Ectodermal cell (in vitro differentiated cells): ENCODE data around the gene TMEM269.

Source experiments
- H3K27ac ChIP-seq: 2 replicates; pipeline ENCODE4 v1.7.0; 2013; ENCODE audit warnings: mild to moderate bottlenecking, low read depth, low read length; ENCODE audit not compliant: insufficient read depth, poor library complexity, severe bottlenecking
- H3K27me3 ChIP-seq: 2 replicates; pipeline ENCODE4 v1.7.0; 2013; ENCODE audit warnings: mild to moderate bottlenecking, low read length; ENCODE audit not compliant: insufficient read depth, control insufficient read depth, poor library complexity, severe bottlenecking
- H3K36me3 ChIP-seq: one replicate; pipeline ENCODE4 v1.7.0; 2013; ENCODE audit warnings: low read length; ENCODE audit not compliant: control insufficient read depth, insufficient read depth
- H3K4me1 ChIP-seq: one replicate; pipeline ENCODE4 v1.7.0; 2013; ENCODE audit warnings: low read length; ENCODE audit not compliant: control insufficient read depth, insufficient read depth
- H3K4me3 ChIP-seq: 2 replicates; pipeline ENCODE4 v1.7.0; 2013; ENCODE audit warnings: low read depth, low read length, control low read depth; ENCODE audit not compliant: insufficient read depth
- H3K9me3 ChIP-seq: 2 replicates; pipeline ENCODE4 v1.7.0; 2013; ENCODE audit warnings: mild to moderate bottlenecking, low read length, moderate library complexity; ENCODE audit not compliant: control insufficient read depth
- WGBS, 2 experiments: methylation state at CpG; one replicate each; pipeline ENCODE4 v1.1.7; 2013; ENCODE audit warnings: missing lambda C conversion rate in 2 of 2; 5-methylcytosine and 5-hydroxymethylcytosine counted together

TMEM269 gene

DNA sequence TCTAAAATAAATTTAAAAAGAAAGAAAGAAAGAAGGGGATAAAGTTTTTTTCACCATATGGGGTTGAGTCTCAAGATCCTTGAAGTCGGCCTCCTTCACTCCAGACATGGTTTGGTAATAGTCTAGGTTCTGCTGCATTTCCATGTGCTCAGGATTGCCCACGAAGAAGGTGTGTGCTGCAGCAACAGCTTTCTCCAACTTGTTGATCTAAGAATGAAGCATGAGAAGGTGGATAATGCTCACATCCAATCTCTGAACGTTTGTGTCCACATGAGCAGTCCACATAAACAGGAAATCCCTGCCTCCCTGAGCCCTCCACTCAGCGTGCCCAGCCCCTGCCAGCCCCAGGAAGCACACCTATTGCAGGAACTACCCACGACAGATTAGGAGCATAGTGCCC lies 22.5 kb upstream of the TMEM269 start:
- Histone ChIP-seq H3K9me3 (no peaks in the 10 kb centered on the region), H3K4me3 (no peak overlapping the region), H3K36me3 (peaks cover 14% of the 10 kb centered on the region), H3K27ac (no peak overlapping the region), H3K4me1 (peaks cover 6% of the 10 kb centered on the region), H3K27me3 (no peaks in the 10 kb centered on the region)
- WGBS, 2 experiments: 95% methylated on average over 5 of the region's 5 CpGs

DNA sequence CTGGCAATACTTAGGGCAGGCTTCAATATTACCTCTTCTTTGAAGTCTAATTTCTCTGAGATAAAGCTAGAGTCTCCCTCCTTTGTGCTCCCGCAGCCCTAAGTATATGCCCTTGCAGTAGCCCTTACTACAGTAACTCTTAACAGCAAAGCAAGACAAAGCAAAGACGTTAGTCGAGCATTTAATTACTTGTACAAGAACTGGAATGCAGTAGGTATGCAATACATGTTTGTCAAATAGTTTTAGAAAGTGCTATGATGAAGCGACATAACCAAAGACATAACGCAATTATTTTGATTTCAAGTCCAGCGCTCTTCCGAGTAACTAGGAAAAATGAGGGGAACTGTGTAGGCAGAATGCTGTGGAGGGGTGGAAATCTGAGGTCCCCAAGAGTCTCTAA lies 19.5 kb upstream of the TMEM269 start:
- Histone ChIP-seq H3K27me3 (no peaks in the 10 kb centered on the region), H3K4me3 (peak overlapping the region; percentile 99), H3K36me3 (no peaks in the 10 kb centered on the region), H3K9me3 (no peaks in the 10 kb centered on the region), H3K27ac (no peak overlapping the region), H3K4me1 (peaks cover 11% of the 10 kb centered on the region)
- WGBS, 2 experiments: 42 to 46% methylated on average over 7 of the region's 7 CpGs

DNA sequence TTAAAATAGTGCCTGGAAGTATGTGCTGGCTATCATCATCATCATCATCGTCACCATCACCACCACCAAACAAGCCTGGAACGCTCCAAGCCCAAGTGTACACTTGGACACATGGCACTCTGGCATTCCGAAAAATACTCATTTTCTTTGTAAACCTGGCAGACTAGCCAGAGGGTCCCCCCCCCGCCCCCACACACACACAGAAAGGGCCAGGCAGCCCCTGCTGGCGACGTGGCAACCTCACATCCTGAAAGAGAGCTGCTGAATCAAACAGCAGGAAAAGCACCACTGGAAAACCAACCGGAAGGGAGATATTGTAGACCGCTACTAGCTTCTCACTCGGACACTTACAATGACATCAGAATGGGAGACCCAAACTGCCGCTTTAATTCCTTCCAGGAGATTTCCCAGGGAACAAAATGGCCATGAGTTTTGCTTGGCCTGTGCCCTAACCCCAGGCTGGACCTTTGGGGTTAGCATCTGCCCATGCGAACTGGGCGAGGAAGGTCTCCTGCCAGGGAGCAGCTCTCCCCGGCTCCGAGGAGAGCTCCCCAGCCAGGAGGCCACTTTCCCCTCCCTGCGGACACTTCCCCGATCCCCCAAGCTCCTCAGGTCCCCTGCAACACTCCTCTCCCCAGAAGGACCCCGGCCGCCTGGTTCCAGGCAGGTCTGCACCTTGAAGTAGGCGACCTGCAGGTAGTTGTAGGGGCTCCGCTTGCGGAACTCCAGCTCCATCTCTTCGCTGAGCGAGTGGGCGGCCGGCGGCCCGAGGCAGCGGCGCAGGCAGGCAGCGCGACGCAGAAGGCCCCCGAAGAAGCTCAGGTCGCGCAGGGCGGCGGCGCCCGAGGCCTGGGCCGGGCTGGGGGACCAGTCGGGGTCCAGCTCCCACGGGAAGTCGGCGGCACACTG lies 18.7 kb upstream of the TMEM269 start:
- Histone ChIP-seq H3K27ac (peak overlapping the region; percentile 56), H3K36me3 (no peaks in the 10 kb centered on the region), H3K9me3 (no peaks in the 10 kb centered on the region), H3K4me1 (peaks cover 11% of the 10 kb centered on the region), H3K27me3 (no peaks in the 10 kb centered on the region), H3K4me3 (peak overlapping the region; percentile 99)
- 1% methylated on average over 43 of the region's 44 CpGs for WGBS, 2 experiments

DNA sequence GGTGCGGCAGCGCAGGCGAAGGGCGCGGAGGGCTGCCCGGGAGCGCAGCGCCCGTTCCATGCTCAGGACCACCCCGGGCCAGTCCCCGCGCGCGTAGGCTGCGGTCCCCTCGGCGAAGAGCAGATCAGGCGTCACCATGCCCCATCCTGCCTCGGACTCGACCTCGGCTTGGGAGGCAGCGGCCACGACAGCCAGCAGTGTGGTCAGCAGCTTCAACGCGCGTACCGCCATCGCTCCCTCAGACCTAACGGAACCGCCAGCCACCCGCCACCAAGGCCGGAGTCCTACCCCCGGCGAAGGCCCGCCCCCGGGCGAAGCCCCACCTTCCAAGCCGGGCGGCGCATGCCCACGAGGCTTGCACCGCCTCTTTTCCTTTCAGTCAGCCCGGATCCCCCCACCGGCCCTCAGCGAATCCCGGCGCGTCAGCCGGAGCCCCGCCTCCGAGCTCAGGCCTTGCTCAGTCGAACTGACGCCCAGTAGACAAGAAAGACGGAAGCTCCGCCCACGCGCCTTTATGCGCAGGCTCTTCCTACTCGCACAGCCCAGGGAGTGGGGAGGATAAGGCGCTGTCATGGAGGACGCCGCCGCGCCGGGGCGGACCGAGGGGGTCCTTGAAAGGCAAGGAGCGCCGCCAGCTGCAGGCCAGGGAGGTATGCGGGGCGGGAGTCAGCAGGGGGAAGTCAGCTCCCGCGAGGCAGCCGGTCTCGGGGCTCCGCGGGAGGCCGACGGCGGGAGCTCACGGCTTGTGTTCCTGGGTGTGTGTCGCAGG lies 17.9 kb upstream of the TMEM269 start, which contains the start of the genes C1orf50 and P3H1:
Gene C1orf50 (plus strand): TSS at position 509 of the 769 bp plus-strand sequence. CDS start 63 bp downstream, at position 572.
Gene P3H1 (minus strand): TSS at position 288 of the 769 bp plus-strand sequence. CDS start 57 bp downstream, at position 231.
- H3K27me3 ChIP-seq: no peaks in the 10 kb centered on the region
- WGBS, 2 experiments: 0% methylated on average over 82 of the region's 82 CpGs
- H3K9me3 ChIP-seq: no peaks in the 10 kb centered on the region
- peak within 1 kb of the TSS; percentile 56 for H3K27ac ChIP-seq
- H3K4me3 ChIP-seq: peak within 1 kb of the TSS; percentile 99
- H3K36me3 ChIP-seq: no peaks in the 10 kb centered on the region
- H3K4me1 ChIP-seq: peaks cover 11% of the 10 kb centered on the region

DNA sequence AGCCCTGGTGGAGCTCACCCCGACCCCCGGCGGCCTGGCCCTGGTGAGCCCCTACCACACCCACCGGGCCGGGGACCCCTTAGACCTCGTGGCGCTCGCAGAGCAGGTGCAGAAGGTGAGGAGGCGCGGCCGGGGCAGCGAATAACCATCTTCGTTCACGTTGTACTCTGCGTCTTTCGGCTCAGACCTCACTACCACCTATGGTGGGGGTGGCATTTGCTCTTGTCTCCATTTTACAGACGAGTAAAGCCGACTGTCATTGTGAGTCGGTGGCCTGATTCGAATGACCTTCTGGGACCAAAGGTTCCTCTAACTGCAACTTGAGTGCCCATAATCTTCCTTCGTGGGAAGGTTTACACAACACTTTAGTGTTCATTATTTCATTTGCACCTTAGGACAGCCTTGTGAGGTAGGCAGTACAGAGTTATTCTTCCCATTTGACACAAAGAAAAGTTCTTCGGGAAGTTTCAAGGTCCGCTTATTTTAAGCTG lies 17.2 kb upstream of the TMEM269 start:
- 4% methylated on average over 23 of the region's 23 CpGs for WGBS, 2 experiments
- no peaks in the 10 kb centered on the region for H3K9me3 ChIP-seq
- peak overlapping the region; percentile 18 for H3K27ac ChIP-seq

DNA sequence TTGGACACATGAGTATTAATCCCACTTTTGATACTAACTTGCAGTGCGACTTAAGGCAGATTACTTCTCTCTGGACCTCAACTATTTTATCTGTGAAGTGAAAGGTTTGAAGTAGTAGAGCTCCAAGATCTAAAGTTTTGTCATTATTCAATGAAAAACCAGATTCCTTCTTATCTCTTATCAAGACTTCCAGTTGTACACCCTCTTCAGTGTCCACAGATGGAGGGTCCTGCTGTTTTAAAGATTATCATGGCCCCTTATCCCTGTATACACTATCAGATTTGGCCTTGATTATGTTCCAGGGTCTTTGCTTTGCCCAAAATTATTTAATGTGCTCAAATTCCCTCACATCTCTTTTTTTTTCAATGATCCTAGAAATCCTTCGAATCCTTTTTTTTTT lies 16.6 kb upstream of the TMEM269 start:
- no peak overlapping the region for H3K27ac ChIP-seq
- H3K4me1 ChIP-seq: peaks cover 11% of the 10 kb centered on the region
- 88 to 97% methylated on average over 2 of the region's 2 CpGs for WGBS, 2 experiments
- no peaks in the 10 kb centered on the region for H3K27me3 ChIP-seq
- peak overlapping the region; percentile 99 for H3K4me3 ChIP-seq
- no peaks in the 10 kb centered on the region for H3K9me3 ChIP-seq
- H3K36me3 ChIP-seq: no peaks in the 10 kb centered on the region

More for the DNA sequence above, 17.2 kb upstream of the TMEM269 start:
- Histone ChIP-seq H3K36me3 (no peaks in the 10 kb centered on the region), H3K4me3 (peak overlapping the region; percentile 99), H3K27me3 (no peaks in the 10 kb centered on the region), H3K4me1 (peaks cover 11% of the 10 kb centered on the region)

DNA sequence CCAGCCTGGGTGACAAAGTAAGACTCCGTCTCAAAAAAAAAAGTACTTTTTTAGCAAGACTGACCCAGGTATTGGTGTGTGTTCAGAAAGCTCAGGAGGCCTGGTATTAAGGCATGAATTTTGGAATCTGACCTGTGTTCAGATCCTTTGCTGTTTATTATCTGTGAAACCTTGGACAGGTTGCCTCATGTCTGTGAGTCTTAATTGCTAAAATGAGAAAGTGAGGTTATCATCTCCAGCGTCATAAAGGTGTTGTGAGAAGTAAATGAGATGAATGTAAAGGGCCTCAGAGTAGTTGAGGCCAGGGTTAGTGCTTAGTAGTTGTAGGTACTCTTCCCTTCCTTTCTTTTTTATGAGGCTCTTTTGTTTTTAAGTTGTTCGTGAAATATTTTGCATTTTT lies 15.0 kb upstream of the TMEM269 start:
- Histone ChIP-seq H3K9me3 (no peaks in the 10 kb centered on the region), H3K4me1 (peaks cover 6% of the 10 kb centered on the region), H3K36me3 (peaks cover 4% of the 10 kb centered on the region), H3K4me3 (no peak overlapping the region), H3K27me3 (no peaks in the 10 kb centered on the region), H3K27ac (no peak overlapping the region)
- 93 to 95% methylated on average over 2 of the region's 3 CpGs for WGBS, 2 experiments

DNA sequence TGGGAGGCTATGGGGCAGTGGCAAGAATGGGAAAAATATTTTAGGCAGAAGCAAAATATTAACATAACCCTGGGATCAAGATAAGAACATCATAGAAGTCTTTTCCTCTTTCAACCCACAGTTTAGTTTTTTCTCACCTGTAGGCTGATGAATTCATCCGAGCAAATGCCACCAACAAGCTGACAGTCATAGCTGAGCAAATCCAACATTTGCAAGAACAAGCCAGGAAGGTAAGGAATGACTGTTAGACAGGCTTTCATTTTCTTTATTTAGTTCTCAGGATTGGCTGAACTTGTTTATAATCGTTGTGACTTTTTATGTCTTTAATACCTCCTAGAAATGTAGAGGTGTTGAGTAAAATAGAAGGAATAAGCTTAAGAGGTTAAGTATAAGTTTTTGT lies 11.4 kb upstream of the TMEM269 start:
- H3K27ac ChIP-seq: no peak overlapping the region
- no peaks in the 10 kb centered on the region for H3K9me3 ChIP-seq
- no peaks in the 10 kb centered on the region for H3K4me1 ChIP-seq
- H3K27me3 ChIP-seq: no peaks in the 10 kb centered on the region
- peaks cover 24% of the 10 kb centered on the region for H3K36me3 ChIP-seq
- no peak overlapping the region for H3K4me3 ChIP-seq
- WGBS, 2 experiments: 47 to 49% methylated on average over 2 of the region's 2 CpGs

DNA sequence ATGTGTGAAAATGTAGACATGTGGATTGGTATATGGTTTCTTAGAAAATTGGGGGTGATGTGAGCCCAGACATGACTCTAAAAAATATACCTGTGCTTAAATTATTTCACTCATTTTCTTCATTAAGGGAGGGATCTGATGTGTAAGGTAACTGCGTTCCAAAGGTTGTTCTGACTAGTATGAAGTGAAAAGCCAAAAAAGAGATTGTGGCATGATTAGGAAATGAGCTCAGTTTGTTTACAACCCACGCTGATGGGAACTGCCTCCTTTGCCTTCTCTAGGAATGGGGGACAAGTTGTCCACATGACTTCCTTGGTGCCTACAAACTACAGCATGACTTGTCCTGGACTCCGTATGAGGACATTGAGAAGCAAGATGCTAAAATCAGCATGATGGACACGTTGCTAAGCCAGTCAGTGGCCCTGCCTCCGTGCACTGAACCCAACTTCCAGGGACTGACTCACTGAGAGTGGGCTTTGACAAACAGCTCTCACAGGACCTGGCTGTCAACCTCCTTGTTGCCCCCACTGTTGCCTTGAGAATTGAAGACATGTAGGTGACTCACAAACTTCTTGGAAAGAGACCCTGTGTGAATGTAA lies 9.8 kb upstream of the TMEM269 start:
- Histone ChIP-seq H3K9me3 (no peaks in the 10 kb centered on the region), H3K27ac (no peak overlapping the region), H3K27me3 (no peaks in the 10 kb centered on the region), H3K4me3 (no peak overlapping the region), H3K4me1 (no peaks in the 10 kb centered on the region), H3K36me3 (peaks cover 31% of the 10 kb centered on the region)
- 95 to 96% methylated on average over 5 of the region's 5 CpGs for WGBS, 2 experiments
